HG03097 (cell line): ENCODE results near the gene FGF5.
"Not testable (repeated sequence)": the region's sequence is repeated elsewhere in the genome, so short reads cannot be mapped to it uniquely, and the experiment has no call there.

Source experiments
- ATAC-seq: cut with Tn5 transposase; IDR thresholded peaks from one replicate; pipeline ENCODE4 v1.9.1; 2021; ENCODE audit not compliant: unreplicated experiment, low FRiP score

FGF5 gene

DNA sequence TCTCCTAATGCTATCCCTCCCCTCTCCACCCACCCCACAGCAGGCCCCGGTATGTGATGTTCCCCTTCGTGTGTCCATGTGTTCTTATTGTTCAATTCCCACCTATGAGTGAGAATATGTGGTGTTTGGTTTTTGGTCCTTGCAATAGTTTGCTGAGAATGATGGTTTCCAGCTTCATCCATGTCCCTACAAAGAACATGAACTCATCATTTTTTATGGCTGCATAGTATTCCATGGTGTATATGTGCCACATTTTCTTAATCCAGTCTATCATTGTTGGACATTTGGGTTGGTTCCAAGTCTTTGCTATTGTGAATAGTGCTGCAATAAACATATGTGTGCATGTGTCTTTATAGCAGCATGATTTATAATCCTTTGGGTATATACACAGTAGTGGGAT, 24.2 kb downstream of the FGF5 start:
- not testable (repeated sequence) for ATAC-seq

DNA sequence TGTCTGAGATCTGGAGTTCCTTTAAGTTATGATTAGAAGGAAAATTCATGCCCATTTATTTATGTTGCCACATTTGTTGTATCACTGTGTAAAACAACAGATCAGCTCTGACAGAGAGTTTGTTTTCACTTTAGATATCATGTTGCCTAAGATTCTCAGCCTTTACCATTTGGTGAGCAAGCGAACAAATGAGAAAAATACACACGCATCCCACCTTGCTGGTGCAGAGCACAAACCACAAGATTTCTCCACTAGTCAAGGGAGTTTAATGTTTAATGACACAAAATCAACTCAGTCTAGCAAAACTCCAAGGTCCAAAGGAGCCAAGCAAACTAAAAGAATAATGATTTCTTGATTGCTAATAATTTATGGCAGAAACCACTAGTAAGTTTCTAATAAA, 27.7 kb downstream of the FGF5 start:
- ATAC-seq = no peak

- no peak for ATAC-seq
These were observed 28.9 kb downstream of the FGF5 start for GRCh38 chr4:80295336-80295735.

- ATAC-seq = no peak
These were observed 29.4 kb downstream of the FGF5 start for GRCh38 chr4:80295826-80296225.

GRCh38 chr4:80301884-80302283, 35.4 kb downstream of the FGF5 start:
- ATAC-seq = no peak

DNA sequence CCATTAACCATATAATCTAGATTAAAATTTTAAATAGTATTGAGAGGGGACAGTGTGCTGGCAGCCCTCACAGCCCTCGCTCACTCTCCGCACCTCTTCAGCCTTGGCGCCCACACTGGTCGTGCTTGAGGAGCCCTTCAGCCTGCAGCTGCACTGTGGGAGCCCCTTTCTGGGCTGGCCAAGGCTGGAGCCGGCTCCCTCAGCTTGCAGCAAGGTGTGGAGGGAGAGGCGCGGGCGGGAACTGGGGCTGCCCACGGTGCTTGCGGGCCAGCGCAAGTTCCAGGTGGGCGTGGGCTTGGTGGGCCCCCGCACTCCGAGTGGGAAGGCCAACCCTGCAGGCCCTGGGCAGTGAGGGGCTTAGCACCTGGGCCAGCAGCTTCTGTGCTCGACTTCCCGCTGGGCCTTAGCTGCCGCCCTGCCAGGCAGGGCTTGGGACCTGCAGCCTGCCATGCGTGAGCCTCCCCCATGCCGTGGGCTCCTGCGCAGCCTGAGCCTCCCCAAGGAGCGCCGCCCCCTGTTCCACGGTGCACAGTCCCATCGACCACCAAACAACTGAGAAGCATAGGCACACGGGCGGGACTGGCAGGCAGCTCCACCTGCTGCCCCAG, 36.3 kb downstream of the FGF5 start:
- no peak for ATAC-seq

DNA sequence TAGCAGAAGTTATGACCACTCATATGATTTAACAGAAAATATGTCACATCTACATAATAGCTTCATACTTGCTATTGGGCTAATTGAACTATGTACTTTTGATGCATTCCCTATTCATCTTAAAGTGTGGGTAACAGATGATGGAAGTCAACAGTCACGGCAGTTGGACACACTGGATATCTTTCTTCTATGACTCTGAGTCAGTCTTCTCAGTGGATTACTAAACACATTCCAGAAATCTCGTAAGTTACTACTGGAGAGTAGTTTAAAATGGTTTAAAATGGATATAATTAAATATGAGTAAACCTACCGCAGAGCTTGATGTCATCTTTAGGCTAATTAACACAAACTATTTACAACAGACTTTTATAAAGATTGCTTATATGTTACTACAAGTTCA, 39.0 kb downstream of the FGF5 start:
- ATAC-seq = no peak

DNA sequence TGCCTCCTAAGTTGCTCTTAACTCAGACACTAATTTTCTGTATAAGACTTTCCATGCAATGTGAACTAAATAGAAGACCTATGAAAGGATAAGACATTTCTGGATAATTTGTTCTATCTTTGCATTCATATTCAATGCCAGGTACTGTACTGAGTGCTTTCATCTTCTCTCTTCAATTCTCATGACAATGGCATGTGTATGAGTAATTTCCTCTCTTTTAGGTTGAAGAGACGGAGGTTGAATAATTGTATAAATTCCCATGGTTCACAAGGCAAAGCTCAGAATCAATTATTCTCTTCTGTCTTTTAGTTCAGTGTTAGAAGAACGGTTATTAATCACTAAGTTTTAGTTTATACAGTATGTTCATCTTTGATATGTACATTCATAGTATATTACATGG, 39.8 kb downstream of the FGF5 start:
- ATAC-seq = no peak

DNA sequence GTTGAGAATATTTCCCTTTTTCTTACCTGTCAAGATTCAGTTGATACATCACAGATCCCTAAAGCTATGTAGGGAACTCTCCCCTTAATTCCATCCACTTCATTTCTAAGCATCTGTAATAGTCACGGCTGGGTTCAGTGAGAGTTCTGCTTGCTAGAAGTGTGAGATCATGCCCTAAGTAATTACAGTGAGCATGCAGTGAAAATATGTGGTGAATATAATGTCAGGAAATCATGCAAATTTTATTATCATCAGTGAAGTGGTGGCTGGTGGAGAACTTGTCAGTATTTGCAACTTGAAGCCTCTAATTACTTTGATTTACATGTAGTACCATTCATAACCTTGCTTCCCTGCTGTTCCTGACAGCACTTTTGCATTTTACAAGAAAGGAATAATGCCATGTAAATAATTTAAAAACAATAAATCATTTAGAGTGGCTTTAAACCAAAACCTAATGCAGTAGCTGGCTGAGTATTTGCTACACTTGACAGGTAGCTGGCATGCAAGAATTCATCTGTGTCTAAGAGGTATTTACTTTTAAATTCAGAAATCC, 40.8 kb downstream of the FGF5 start:
- ATAC-seq = no peak

DNA sequence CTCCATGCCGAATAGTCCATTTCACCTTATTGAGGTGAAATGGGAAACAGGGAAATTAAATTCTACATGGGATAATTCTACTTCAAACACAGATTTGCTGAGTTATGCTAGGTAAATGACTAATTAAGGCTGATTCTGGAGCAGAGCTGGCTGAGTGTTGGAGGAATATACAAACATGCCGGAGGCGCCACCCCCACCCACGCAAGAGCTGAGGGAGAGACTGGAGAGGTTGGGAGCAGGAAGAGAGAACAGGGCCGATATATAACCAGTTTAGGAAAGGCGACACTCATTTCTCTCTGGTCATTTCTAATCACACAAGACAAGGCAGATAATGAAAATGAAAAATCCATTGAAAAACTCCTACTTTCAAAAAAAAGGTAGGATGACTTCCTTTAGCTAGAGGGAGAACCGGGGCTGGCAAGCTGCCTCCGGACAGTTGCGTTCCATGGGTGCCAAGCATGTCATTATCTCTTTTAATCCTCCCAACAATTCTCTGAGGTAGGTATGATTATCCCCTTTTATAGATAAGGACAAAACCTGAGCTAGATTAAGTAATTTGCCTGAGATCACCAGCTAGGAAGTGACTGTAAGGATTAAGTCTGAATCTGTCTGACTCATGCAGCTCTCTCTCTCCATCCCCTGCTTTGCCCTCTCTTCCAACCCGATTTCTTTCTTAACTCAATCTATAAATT, 41.5 kb downstream of the FGF5 start:
- no peak for ATAC-seq

GRCh38 chr4:80308466-80308822, 42.0 kb downstream of the FGF5 start:
- no peak for ATAC-seq

DNA sequence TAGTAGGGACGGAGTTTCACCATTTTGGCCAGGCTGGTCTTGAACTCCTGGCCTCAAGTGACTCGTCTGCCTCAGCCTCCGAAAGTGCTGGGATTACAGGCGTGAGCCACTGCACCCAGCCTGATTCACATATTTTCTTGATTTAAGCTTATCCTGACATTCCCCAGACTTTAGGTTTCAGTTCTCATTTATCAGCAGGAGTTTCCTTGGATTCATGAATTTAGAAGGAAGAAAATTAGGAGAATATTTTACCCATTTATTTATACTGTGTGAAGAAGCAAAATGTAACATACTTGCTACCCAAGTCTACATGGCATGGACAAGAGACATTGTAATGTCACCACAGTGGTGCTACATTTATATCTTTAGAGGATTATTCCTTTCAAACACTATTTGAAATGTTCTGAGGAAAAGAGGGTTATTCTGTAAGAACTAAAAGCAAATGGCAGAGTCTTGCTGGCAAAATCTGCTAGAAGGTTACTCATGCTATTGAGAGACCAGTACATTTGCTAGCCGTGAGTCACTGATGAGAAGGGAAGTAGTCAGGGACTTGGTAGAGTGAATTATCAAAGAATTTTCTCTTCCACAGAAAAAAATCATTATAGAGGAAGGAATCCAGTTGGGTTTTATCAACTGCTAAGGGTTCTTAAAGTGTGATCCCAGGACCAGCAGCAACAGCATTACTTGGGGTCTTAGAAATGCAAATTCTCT, 43.0 kb downstream of the FGF5 start:
- ATAC-seq = no peak

GRCh38 chr4:80311130-80311529, 44.7 kb downstream of the FGF5 start:
- no peak for ATAC-seq

- no peak for ATAC-seq
These were observed 45.7 kb downstream of the FGF5 start for GRCh38 chr4:80312124-80312523.

DNA sequence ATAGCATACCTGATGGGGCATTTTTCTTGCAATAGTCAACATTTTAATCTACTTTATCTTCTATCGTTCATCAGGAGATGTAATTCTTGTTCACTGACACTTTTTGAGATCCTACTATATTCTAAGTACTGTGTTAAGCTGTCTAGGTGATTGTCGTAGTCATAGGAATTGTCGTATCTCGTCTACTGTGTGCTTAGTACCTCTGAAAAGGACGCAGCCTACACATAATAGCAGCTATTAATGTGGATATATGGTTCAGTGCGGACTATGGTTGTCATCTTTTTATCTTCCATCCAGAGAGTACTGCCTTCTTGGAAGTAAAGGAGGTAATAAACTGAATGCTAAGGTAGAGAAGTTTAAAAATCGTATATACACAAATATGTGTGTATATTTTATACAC, 47.2 kb downstream of the FGF5 start:
- ATAC-seq = no peak

GRCh38 chr4:80315848-80316247, 49.4 kb downstream of the FGF5 start:
- ATAC-seq = not testable (repeated sequence)

GRCh38 chr4:80321341-80321740, 54.9 kb downstream of the FGF5 start:
- ATAC-seq = no peak

DNA sequence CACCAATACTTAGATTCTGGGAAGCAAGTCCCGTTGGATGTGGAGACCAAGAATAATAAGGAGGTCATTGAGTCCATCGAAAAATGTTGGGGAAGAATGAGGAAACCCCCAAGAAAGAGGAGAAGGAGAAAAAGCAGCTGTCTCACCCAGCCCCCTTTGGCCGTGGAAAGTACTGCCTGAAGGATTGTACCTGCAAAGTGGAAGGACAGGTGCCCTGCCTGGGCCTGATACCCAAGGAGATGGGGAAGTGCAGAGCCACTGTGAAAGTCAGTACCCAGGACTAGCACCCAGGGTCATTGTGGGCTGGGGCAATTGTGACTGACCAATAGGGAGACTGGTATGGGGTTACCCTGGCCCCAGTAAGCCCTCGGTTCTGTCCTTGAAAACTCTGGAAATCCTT, 55.3 kb downstream of the FGF5 start:
- ATAC-seq = no peak

DNA sequence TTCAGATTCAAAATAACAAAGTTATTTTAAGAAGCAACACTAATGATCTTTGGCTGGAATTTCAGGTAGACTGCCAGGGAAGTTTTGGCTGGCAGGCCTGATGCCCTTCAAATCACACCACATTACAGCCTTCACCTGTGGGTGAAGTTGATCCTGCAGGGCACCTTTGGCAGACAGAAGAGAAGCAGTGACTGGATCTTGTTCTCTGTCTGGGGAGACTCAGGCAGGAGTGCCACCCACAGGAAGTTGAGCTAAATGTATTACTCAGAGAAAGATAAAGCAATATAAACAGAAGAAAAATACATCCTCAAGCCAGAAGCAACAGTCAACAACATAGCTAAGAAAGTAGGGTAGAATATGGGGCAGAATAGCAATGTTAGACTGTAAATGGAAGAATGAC, 56.3 kb downstream of the FGF5 start:
- no peak for ATAC-seq

DNA sequence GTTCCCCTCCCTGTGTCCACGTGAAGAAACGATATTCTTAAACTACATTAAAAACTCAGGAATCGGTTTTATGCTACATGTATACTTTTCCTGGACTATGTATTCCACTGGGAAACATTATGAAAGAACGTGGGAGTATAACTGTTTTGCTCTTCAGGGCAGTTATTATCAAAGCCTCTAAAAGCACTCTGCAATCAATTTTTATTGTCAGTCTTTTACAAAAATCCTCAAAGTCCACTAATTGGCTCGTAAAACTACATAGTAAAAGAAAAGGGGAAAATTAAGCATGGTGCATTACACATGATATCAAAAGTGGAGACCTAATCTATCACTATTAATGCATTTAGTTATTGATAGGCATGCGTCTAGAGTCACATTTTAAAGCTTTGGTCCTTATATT, 57.7 kb downstream of the FGF5 start:
- no peak for ATAC-seq

DNA sequence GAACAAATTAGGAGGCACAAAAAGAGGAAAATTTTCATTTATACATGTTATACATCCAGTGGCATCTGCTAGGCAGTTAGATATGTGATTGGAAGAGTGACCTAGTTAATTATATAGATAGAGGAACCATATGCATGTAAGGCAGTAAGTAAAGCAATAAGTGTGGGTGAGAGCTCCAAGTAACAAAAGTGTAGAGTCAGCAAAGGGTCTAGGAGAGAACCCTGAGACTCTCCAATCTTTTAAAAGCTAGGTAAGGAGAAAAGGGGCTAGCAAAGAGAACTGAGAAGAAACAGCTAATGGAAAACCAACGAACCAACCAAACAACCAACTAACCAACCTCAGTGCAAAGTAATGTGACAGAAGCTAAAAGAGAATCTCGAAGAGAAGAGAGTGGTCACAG, 65.2 kb downstream of the FGF5 start:
- no peak for ATAC-seq

DNA sequence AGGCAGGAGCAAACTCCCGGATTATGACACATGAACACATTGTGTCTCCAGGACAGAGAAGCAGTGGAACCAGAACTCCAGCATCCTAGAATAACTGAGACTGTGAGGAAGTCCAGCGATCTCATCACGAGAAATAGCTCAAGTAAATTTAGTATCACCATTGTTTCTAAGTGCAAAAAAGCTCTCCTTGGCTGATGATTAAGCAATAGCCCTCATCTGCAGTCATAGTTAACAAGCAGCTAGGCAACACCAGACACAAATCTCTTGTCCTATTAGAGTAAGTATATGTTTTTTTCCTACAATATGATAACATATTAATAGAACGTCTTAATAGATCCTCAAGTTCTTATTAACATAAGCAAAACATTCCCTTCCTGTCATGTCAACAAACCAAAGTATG, 66.7 kb downstream of the FGF5 start:
- no peak for ATAC-seq
